GM21381 (cell line): ENCODE data around the gene IL5RA.

Source experiments
- ATAC-seq: cut with Tn5 transposase; IDR thresholded peaks from one replicate; pipeline ENCODE4 v1.9.1; 2021; ENCODE audit warnings: mild to moderate bottlenecking, moderate library complexity; ENCODE audit not compliant: unreplicated experiment

IL5RA gene

GRCh38 chr3:3110299-3110630, at the start of gene IL5RA:
TSS of gene IL5RA (minus strand) at chr3:3110374. CDS start at chr3:3104984, 5,390 bp downstream.
- ATAC-seq: no peak

GRCh38 chr3:3157484-3157883, 47.3 kb upstream of the IL5RA start:
- no peak for ATAC-seq

GRCh38 chr3:3154879-3155610, 44.9 kb upstream of the IL5RA start:
- no peak for ATAC-seq

- ATAC-seq: no peak
Observed at GRCh38 chr3:3151513-3151912, 41.3 kb upstream of the IL5RA start.

GRCh38 chr3:3149560-3149959, 39.4 kb upstream of the IL5RA start:
- ATAC-seq: no peak

GRCh38 chr3:3145831-3146230, 35.7 kb upstream of the IL5RA start:
- ATAC-seq: no peak

GRCh38 chr3:3141939-3142338, 31.8 kb upstream of the IL5RA start:
- ATAC-seq: no peak

GRCh38 chr3:3137526-3137925, 27.4 kb upstream of the IL5RA start:
- no peak for ATAC-seq

GRCh38 chr3:3134750-3135448, 24.7 kb upstream of the IL5RA start:
- no peak for ATAC-seq

GRCh38 chr3:3133500-3133899, 23.3 kb upstream of the IL5RA start:
- ATAC-seq: no peak

GRCh38 chr3:3129579-3129978, 19.4 kb upstream of the IL5RA start:
- no peak for ATAC-seq

- peak; percentile 20 for ATAC-seq
Observed at GRCh38 chr3:3127432-3128010, 17.3 kb upstream of the IL5RA start.

- peak; percentile 96 for ATAC-seq
Observed at GRCh38 chr3:3126477-3127431, 16.6 kb upstream of the IL5RA start, which contains the start of gene TRNT1. TSS of gene TRNT1 (plus strand) at chr3:3126940. CDS start at chr3:3129041, 2,101 bp downstream.

- ATAC-seq: no peak
Observed at GRCh38 chr3:3125977-3126376, 15.8 kb upstream of the IL5RA start.

- peak; percentile 48 for ATAC-seq
Observed at GRCh38 chr3:3119393-3119851, 9.2 kb upstream of the IL5RA start.

GRCh38 chr3:3117651-3118050, 7.5 kb upstream of the IL5RA start:
- no peak for ATAC-seq

- ATAC-seq: no peak
Observed at GRCh38 chr3:3113042-3113709, 3.0 kb upstream of the IL5RA start.

- ATAC-seq: no peak
Observed at GRCh38 chr3:3110749-3111361, 681 bp upstream of the IL5RA start.

GRCh38 chr3:3109407-3110298, 521 bp downstream of the IL5RA start:
- ATAC-seq: peak; percentile 75
